Epithelial cell of proximal tubule (primary cell): Measurements from ENCODE around the gene RHOC. TPM values are rescaled to one million over a fixed set of nuclear protein-coding genes. Genes with fewer than 3 reads are reported as not detected.
A peak's percentile ranks its signal among the peaks of the same experiment; 100 is the strongest.

Experiments used
- DNase-seq: peaks from one replicate; pipeline ENCODE4 v3.0.0-alpha.2; 2011; ENCODE audit warnings: low read depth
- H3K4me3 ChIP-seq: 2 replicates; pipeline ENCODE4 v1.5.1; 2011; ENCODE audit warnings: low read depth, mild to moderate bottlenecking, low read length
- total RNA-seq: library from RNA; depleted of rRNA; stranded (reverse); fragments of >200 nt; gene quantifications from 2 replicates; pipeline ENCODE4 v1.2.3, GENCODE V29; 2015
- TF ChIP-seq, protein P1 (sequence below): conservative IDR thresholded peaks from 2 replicates; pipeline ENCODE4 v1.5.1; 2012; ENCODE audit warnings: low read depth, mild to moderate bottlenecking, low read length

Gene RHOC
- total RNA-seq, 1 donor from 2014 or later = 1,011 TPM

DNA sequence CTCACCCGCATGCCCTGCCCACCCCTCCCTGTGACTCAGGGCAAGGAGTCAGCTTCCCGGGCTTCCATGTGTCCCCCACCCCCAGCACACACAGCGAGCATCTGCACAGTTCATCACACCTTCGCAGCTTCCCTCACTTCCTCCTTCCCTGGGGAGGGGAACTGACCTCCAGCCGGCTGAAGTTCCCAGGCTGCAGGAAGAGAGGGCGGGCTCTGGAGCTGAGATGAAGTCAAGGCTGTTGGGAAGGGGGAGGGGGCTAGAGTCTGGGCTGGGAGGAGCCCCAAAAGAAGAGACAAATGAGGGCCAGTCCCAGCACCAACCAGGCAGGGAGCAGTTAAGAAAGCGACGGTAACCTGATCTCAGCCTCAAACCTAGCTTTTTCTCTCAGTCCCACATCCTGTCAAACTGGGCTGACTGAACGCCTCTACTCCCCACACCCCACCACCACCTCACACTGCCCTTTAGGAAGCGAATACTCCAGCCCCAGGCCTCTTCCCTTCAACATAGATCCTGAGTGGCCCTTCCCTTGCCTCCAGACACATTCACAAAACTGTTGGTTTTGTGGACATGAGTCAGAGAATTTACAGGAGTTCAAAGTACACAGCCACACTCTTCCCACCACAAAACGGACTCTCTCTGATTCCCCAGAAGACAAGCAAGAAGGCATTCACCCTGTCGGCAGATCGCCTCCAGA is 1.8 kb downstream of the RHOC start:
- TF ChIP-seq, protein P1, sequence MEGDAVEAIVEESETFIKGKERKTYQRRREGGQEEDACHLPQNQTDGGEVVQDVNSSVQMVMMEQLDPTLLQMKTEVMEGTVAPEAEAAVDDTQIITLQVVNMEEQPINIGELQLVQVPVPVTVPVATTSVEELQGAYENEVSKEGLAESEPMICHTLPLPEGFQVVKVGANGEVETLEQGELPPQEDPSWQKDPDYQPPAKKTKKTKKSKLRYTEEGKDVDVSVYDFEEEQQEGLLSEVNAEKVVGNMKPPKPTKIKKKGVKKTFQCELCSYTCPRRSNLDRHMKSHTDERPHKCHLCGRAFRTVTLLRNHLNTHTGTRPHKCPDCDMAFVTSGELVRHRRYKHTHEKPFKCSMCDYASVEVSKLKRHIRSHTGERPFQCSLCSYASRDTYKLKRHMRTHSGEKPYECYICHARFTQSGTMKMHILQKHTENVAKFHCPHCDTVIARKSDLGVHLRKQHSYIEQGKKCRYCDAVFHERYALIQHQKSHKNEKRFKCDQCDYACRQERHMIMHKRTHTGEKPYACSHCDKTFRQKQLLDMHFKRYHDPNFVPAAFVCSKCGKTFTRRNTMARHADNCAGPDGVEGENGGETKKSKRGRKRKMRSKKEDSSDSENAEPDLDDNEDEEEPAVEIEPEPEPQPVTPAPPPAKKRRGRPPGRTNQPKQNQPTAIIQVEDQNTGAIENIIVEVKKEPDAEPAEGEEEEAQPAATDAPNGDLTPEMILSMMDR = no peak
- peak; percentile 70 for DNase-seq
- peak overlapping the region; percentile 95 for H3K4me3 ChIP-seq

- TF ChIP-seq, protein P1 = no peak
- peak overlapping the region; percentile 95 for H3K4me3 ChIP-seq
- DNase-seq = no peak
Measured at GRCh38 chr1:112704391-112704933, 2.5 kb downstream of the RHOC start.

DNA sequence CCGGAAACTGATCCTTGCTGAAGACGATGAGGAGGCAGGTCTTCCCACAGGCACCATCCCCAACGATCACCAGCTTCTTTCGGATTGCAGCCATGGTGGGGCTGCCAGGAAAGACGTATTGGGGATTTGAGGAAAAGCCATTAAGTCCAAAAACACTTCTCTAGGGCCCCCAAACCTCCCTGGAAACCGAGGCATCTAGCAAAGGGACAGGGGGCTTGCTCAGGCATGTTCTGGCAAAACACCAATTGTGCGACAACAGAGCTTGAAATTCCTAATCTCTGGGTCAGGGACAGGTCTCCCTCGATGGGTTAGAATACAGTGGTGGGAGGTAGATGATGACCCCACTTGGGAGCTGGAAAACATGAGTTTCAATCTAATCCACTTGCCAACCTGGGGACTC is 3.2 kb downstream of the RHOC start:
- H3K4me3 ChIP-seq = no peak overlapping the region
- DNase-seq = no peak

GRCh38 chr1:112702420-112703261 is 4.3 kb downstream of the RHOC start:
- TF ChIP-seq, protein P1 = no peak
- DNase-seq = no peak
- H3K4me3 ChIP-seq = no peak overlapping the region

More for the DNA sequence above, 3.2 kb downstream of the RHOC start:
- TF ChIP-seq, protein P1 = no peak

DNA sequence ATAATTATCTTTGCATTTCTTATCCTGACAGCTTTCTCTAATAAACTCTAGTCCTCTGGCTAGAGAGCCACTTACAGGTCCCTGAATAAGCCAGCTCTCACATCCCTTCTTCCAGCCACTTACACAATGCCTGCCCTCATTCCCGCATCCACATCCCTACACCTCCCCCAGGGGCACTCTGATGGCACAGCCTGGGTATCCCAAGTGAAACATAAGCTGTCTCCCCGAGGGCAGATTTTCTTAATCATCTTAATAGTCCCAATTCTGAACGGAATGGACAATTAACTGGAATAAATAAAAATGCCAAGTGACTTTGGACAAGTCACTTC is 4.9 kb downstream of the RHOC start:
- no peak overlapping the region for H3K4me3 ChIP-seq
- DNase-seq = no peak
- TF ChIP-seq, protein P1 = no peak

DNA sequence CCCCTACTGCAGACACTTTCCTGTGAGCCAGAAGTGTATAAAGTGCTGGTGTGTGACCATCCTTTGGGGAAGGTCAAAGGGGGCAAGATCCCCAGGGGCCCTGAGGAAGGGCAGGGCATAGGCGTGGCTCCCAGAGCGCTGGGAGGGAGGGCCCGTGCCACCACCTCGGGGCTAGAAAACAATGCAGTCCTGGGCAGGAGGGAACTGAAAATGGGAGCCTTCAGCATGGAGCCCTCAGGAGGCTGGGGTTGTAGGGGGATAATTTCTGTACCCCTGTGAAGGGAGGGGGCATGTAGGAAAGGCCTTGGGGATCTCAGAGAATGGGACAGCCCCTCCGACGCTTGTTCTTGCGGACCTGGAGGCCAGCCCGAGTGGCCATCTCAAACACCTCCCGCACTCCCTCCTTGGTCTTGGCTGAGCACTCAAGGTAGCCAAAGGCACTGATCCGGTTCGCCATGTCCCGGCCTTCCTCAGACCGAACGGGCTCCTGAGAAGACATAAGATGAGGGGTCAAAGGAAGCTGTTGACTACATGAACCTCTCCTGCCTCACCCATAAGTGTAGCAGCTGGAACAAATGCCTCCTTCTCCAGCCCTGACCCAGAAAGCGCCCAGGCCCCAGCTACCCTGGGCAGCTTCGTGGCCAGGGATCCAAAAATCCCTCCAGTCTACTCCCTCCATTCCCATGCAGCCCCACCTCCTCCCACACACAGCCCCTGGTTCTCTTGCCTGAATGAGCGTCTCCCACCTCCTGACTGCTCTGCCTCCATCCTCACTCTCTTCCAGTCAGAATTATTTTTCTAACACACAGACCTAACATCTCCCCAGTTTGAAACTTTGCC is 5.5 kb downstream of the RHOC start:
- TF ChIP-seq, protein P1 = no peak
- DNase-seq = no peak
- no peak overlapping the region for H3K4me3 ChIP-seq
